ENCODE results near the gene RBM47. TPM values are rescaled to one million over a fixed set of nuclear protein-coding genes. Genes with fewer than 3 reads are reported as not detected.
A peak's percentile ranks its signal among the peaks of the same experiment; 100 is the strongest.
"Not testable (repeated sequence)": the region's sequence is repeated elsewhere in the genome, so short reads cannot be mapped to it uniquely, and the experiment has no call there.

RBM47 gene
- total RNA-seq, 1 donor from 2014 or later, result 108 TPM

- peaks cover 41% of the 10 kb centered on the region for H3K4me1 ChIP-seq
- H3K9me3 ChIP-seq, result no peaks in the 10 kb centered on the region
- ATAC-seq (no peak), DNase-seq (no peak)
- no peak overlapping the region for H3K4me3 ChIP-seq
- no peak for TF ChIP-seq CTCF (IDR thresholded peaks at IDR 0.05)
- H3K27me3 ChIP-seq (ENCODE audit: low read depth), result no peaks in the 10 kb centered on the region
- no peak overlapping the region for H3K27ac ChIP-seq
- H3K36me3 ChIP-seq, result no peaks in the 10 kb centered on the region
- intact Hi-C loops (cut with DNase I), result no loop called here
Observed at GRCh38 chr4:40547789-40548132, 81.9 kb downstream of the RBM47 start.

- TF ChIP-seq CTCF (IDR thresholded peaks at IDR 0.05), result no peak
- Histone ChIP-seq H3K27me3 (ENCODE audit: low read depth) (no peaks in the 10 kb centered on the region), H3K36me3 (no peaks in the 10 kb centered on the region), H3K4me3 (no peak overlapping the region), H3K27ac (no peak overlapping the region), H3K9me3 (no peaks in the 10 kb centered on the region), H3K4me1 (peaks cover 41% of the 10 kb centered on the region)
- intact Hi-C loops (cut with DNase I), result no loop called here
- DNase-seq, result no peak
- peak in 1 of 2 donors; percentile 39 for ATAC-seq
Observed at GRCh38 chr4:40546969-40547788, 82.5 kb downstream of the RBM47 start.

- Histone ChIP-seq H3K4me1 (peaks cover 36% of the 10 kb centered on the region), H3K9me3 (no peaks in the 10 kb centered on the region), H3K4me3 (no peak overlapping the region), H3K27me3 (ENCODE audit: low read depth) (no peaks in the 10 kb centered on the region), H3K27ac (peak overlapping the region; percentile 13), H3K36me3 (no peaks in the 10 kb centered on the region)
- intact Hi-C loops (cut with DNase I), result no loop called here
- ATAC-seq, result peak; percentile 39 to 61
- no peak for TF ChIP-seq CTCF (IDR thresholded peaks at IDR 0.05)
- DNase-seq, result no peak
Observed at GRCh38 chr4:40546506-40546905, 83.2 kb downstream of the RBM47 start.

- H3K36me3 ChIP-seq; H3K27me3 ChIP-seq (ENCODE audit: low read depth); H3K27ac ChIP-seq; ATAC-seq; intact Hi-C loops (cut with DNase I); DNase-seq; H3K4me3 ChIP-seq; H3K9me3 ChIP-seq: not testable (repeated sequence)
- peaks cover 27% of the 10 kb centered on the region for H3K4me1 ChIP-seq
Observed at GRCh38 chr4:40545487-40545886, 84.2 kb downstream of the RBM47 start.

GRCh38 chr4:40544221-40544620, 85.4 kb downstream of the RBM47 start:
- no peak for TF ChIP-seq CTCF (IDR thresholded peaks at IDR 0.05)
- no peaks in the 10 kb centered on the region for H3K9me3 ChIP-seq
- no peaks in the 10 kb centered on the region for H3K36me3 ChIP-seq
- no peak overlapping the region for H3K27ac ChIP-seq
- H3K4me3 ChIP-seq, result no peak overlapping the region
- no peak for DNase-seq
- intact Hi-C loops (cut with DNase I), result no loop called here
- no peaks in the 10 kb centered on the region for H3K27me3 ChIP-seq (ENCODE audit: low read depth)
- ATAC-seq, result no peak
- peaks cover 18% of the 10 kb centered on the region for H3K4me1 ChIP-seq

- peaks cover 3% of the 10 kb centered on the region for H3K4me1 ChIP-seq
- H3K27ac ChIP-seq, result no peak overlapping the region
- DNase-seq (no peak), ATAC-seq (no peak)
- TF ChIP-seq CTCF (IDR thresholded peaks at IDR 0.05), result no peak
- intact Hi-C loops (cut with DNase I), result no loop called here
- no peak overlapping the region for H3K4me3 ChIP-seq
- H3K27me3 ChIP-seq (ENCODE audit: low read depth), result no peaks in the 10 kb centered on the region
- H3K36me3 ChIP-seq, result peaks cover 13% of the 10 kb centered on the region
- H3K9me3 ChIP-seq, result no peaks in the 10 kb centered on the region
Observed at GRCh38 chr4:40540800-40541199, 88.9 kb downstream of the RBM47 start.

Measured in lower lobe of right lung (tissue), 2 donors.